H9 (cell line): ENCODE data around the gene IL15RA. TPM values are rescaled to one million over a fixed set of nuclear protein-coding genes. Genes with fewer than 3 reads are reported as not detected.

ENCODE experiments used
- DNase-seq: peaks from one replicate; pipeline ENCODE4 v3.0.0-alpha.2; 2017
- H2AFZ ChIP-seq: one replicate; pipeline ENCODE4 v1.6.1; 2013; ENCODE audit warnings: mild to moderate bottlenecking, low read length, control low read depth, moderate library complexity
- H2AK5ac ChIP-seq: 2 replicates; pipeline ENCODE4 v1.6.1; 2013; ENCODE audit warnings: low read length, control low read depth, mixed read lengths; ENCODE audit not compliant: insufficient read length
- H2BK120ac ChIP-seq: one replicate; pipeline ENCODE4 v1.6.1; 2013; ENCODE audit warnings: low read depth, mild to moderate bottlenecking, low read length, control low read depth, inconsistent platforms; ENCODE audit not compliant: poor library complexity, severe bottlenecking
- H2BK12ac ChIP-seq: 2 replicates; pipeline ENCODE4 v1.6.1; 2013; ENCODE audit warnings: low read length, control low read depth, mixed read lengths, low read depth; ENCODE audit not compliant: insufficient read length
- H2BK15ac ChIP-seq: 2 replicates; pipeline ENCODE4 v1.6.1; 2013; ENCODE audit warnings: low read depth, low read length, control low read depth
- H2BK20ac ChIP-seq: one replicate; pipeline ENCODE4 v1.6.1; 2013; ENCODE audit warnings: low read depth, mild to moderate bottlenecking, low read length, control low read depth, inconsistent platforms; ENCODE audit not compliant: poor library complexity, severe bottlenecking
- H2BK5ac ChIP-seq: 2 replicates; pipeline ENCODE4 v1.6.1; 2013; ENCODE audit warnings: low read length, control low read depth, mixed read lengths; ENCODE audit not compliant: insufficient read length
- H3K14ac ChIP-seq: 2 replicates; pipeline ENCODE4 v1.6.1; 2013; ENCODE audit warnings: low read length, control low read depth; ENCODE audit not compliant: insufficient read depth
- H3K18ac ChIP-seq: 2 replicates; pipeline ENCODE4 v1.6.1; 2013; ENCODE audit warnings: low read depth, mild to moderate bottlenecking, mixed read lengths, low read length, control low read depth; ENCODE audit not compliant: insufficient read length
- H3K23ac ChIP-seq: 2 replicates; pipeline ENCODE4 v1.6.1; 2013; ENCODE audit warnings: low read length, control low read depth, mixed read lengths, low read depth; ENCODE audit not compliant: insufficient read length
- H3K23me2 ChIP-seq: 2 replicates; pipeline ENCODE4 v1.6.1; 2013; ENCODE audit warnings: low read depth, mild to moderate bottlenecking, mixed read lengths, low read length, control low read depth; ENCODE audit not compliant: insufficient read length, poor library complexity, severe bottlenecking
- H3K27ac ChIP-seq: 2 replicates; pipeline ENCODE4 v1.5.1; 2013; ENCODE audit warnings: low read length, control low read depth, mixed read lengths, low read depth; ENCODE audit not compliant: insufficient read length
- H3K27me3 ChIP-seq: 2 replicates; pipeline ENCODE4 v1.6.1; 2013; ENCODE audit warnings: low read length, control low read depth, inconsistent platforms; ENCODE audit not compliant: insufficient read depth
- H3K4ac ChIP-seq: 2 replicates; pipeline ENCODE4 v1.6.1; 2013; ENCODE audit warnings: low read depth, mild to moderate bottlenecking, control low read depth, inconsistent platforms, low read length, moderate library complexity
- H3K4me1 ChIP-seq: 2 replicates; pipeline ENCODE4 v1.6.1; 2013; ENCODE audit warnings: low read length, control low read depth, inconsistent platforms; ENCODE audit not compliant: insufficient read depth
- H3K4me2 ChIP-seq: 2 replicates; pipeline ENCODE4 v1.6.1; 2013; ENCODE audit warnings: low read length, control low read depth, mixed read lengths; ENCODE audit not compliant: insufficient read length, insufficient read depth
- H3K56ac ChIP-seq: 2 replicates; pipeline ENCODE4 v1.6.1; 2013; ENCODE audit warnings: low read depth, mild to moderate bottlenecking, mixed read lengths, low read length, control low read depth; ENCODE audit not compliant: insufficient read length
- H3K79me1 ChIP-seq: 2 replicates; pipeline ENCODE4 v1.6.1; 2013; ENCODE audit warnings: low read depth, mild to moderate bottlenecking, moderate library complexity, low read length, control low read depth, inconsistent platforms; ENCODE audit not compliant: insufficient read depth, poor library complexity, severe bottlenecking
- H3K79me2 ChIP-seq: 2 replicates; pipeline ENCODE4 v1.6.1; 2013; ENCODE audit warnings: low read length, control low read depth, inconsistent platforms; ENCODE audit not compliant: insufficient read depth
- H3K9ac ChIP-seq: 2 replicates; pipeline ENCODE4 v1.6.1; 2013; ENCODE audit warnings: low read length, control low read depth, mixed read lengths; ENCODE audit not compliant: insufficient read length; ENCODE audit errors: extremely low read depth
- H3K9me3 ChIP-seq: one replicate; pipeline ENCODE4 v1.6.1; 2013; ENCODE audit warnings: low read depth, low read length, inconsistent platforms; ENCODE audit not compliant: control insufficient read depth
- H3T11ph ChIP-seq: one replicate; pipeline ENCODE4 v1.6.1; 2013; ENCODE audit warnings: mild to moderate bottlenecking, low read length, control low read depth, inconsistent platforms
- H4K20me1 ChIP-seq: one replicate; pipeline ENCODE4 v1.6.1; 2013; ENCODE audit not compliant: control insufficient read depth, insufficient read length, insufficient read depth
- H4K5ac ChIP-seq: 2 replicates; pipeline ENCODE4 v1.6.1; 2013; ENCODE audit warnings: low read depth, mild to moderate bottlenecking, mixed read lengths, low read length, control low read depth; ENCODE audit not compliant: insufficient read length
- H4K8ac ChIP-seq: replicated peaks from 2 replicates; pipeline ENCODE4 v1.6.1; 2013; ENCODE audit warnings: low read length, control low read depth, mixed read lengths, low read depth; ENCODE audit not compliant: insufficient read length
- H4K91ac ChIP-seq: 2 replicates; pipeline ENCODE4 v1.6.1; 2013; ENCODE audit warnings: low read depth, mild to moderate bottlenecking, moderate library complexity, mixed read lengths, low read length, control low read depth; ENCODE audit not compliant: insufficient read length
- H3K27ac Mint-ChIP-seq, 3 experiments: 2 replicates in 2 of 3; 3 replicates in 1 of 3; pipeline ENCODE4 v1.8.0; 2020 to 2021; ENCODE audit warnings: mixed read lengths in 3 of 3, mild to moderate bottlenecking in 1 of 3, moderate library complexity in 1 of 3
- H3K27me3 Mint-ChIP-seq: 2 replicates; pipeline ENCODE4 v1.8.0; 2021; ENCODE audit warnings: low read depth, mild to moderate bottlenecking, moderate library complexity, mixed read lengths
- H3K36me3 Mint-ChIP-seq, 3 experiments: 2 replicates in 2 of 3; 3 replicates in 1 of 3; pipeline ENCODE4 v1.8.0; 2020 to 2021; ENCODE audit warnings: low read depth in 3 of 3, mixed read lengths in 3 of 3; ENCODE audit not compliant: insufficient read depth in 1 of 3
- H3K4me1 Mint-ChIP-seq, 2 experiments: 2 replicates each; pipeline ENCODE4 v1.8.0; 2020; ENCODE audit warnings: mixed read lengths in 2 of 2
- H3K4me3 Mint-ChIP-seq, 2 experiments: 2 replicates in 1 of 2; 3 replicates in 1 of 2; pipeline ENCODE4 v1.8.0; 2020 to 2021; ENCODE audit warnings: mild to moderate bottlenecking in 2 of 2, mixed read lengths in 2 of 2, moderate library complexity in 1 of 2
- H3K9me3 Mint-ChIP-seq, 2 experiments: 2 replicates in 1 of 2; 3 replicates in 1 of 2; pipeline ENCODE4 v1.8.0; 2020; ENCODE audit warnings: mild to moderate bottlenecking in 2 of 2, mixed read lengths in 2 of 2, moderate library complexity in 1 of 2
- WGBS: extraction: QIAGEN DNeasy Blood & Tissue Kit; methylation state at CpG from one replicate; pipeline ENCODE4 v1.1.7; 2013; ENCODE audit warnings: missing lambda C conversion rate, low lambda C conversion rate, mixed read lengths; ENCODE audit not compliant: insufficient read length; ENCODE audit errors: extremely low coverage; 5-methylcytosine and 5-hydroxymethylcytosine counted together
- total RNA-seq: library from RNA; stranded (reverse); gene quantifications from 2 replicates; pipeline ENCODE4 v1.2.1, GENCODE V29; 2021
- TF ChIP-seq, protein P1 (sequence below): fragments of 200-600 bp; sonication (generic); conservative IDR thresholded peaks from 3 replicates; pipeline ENCODE4 v1.8.0; 2021; ENCODE audit warnings: antibody characterized with exemption, mild to moderate bottlenecking

The IL15RA gene
- total RNA-seq, 1 experiment from 2014 or later = 0.31 TPM

GRCh38 chr10:5989756-5990155 is 12.4 kb upstream of the IL15RA start:
- Histone ChIP-seq H3K23ac (no peak overlapping the region), H3T11ph (no peak overlapping the region)
- H3K36me3 Mint-ChIP-seq = peaks cover 0 to 24% (median 5%) of the 10 kb centered on the region in 3 experiments; a peak in 4 of 7 replicates

More at GRCh38 chr10:5989756-5990155, 12.4 kb upstream of the IL15RA start:
- no peak overlapping the region for H3K27ac Mint-ChIP-seq
- no peaks in the 10 kb centered on the region for H3K4me1 Mint-ChIP-seq
- Histone ChIP-seq H2BK5ac (no peak overlapping the region), H2AFZ (no peak overlapping the region), H4K91ac (no peak overlapping the region), H4K5ac (no peak overlapping the region), H3K79me2 (no peaks in the 10 kb centered on the region), H3K4me1 (no peaks in the 10 kb centered on the region), H3K18ac (no peak overlapping the region), H2BK20ac (no peak overlapping the region), H3K4me2 (no peak overlapping the region), H3K27ac (no peak overlapping the region), H3K4ac (no peak overlapping the region), H2BK120ac (no peak overlapping the region), H2BK12ac (no peak overlapping the region), H3K27me3 (no peaks in the 10 kb centered on the region), H3K9me3 (no peaks in the 10 kb centered on the region), H3K14ac (no peak overlapping the region), H3K56ac (no peak overlapping the region), H3K79me1 (no peaks in the 10 kb centered on the region), H4K8ac (no peak overlapping the region), H4K20me1 (no peaks in the 10 kb centered on the region), H2BK15ac (no peak overlapping the region), H2AK5ac (no peak overlapping the region), H3K9ac (no peak overlapping the region), H3K23me2 (no peaks in the 10 kb centered on the region)
- DNase-seq = no peak
- no peak overlapping the region for H3K4me3 Mint-ChIP-seq
- TF ChIP-seq, protein P1, sequence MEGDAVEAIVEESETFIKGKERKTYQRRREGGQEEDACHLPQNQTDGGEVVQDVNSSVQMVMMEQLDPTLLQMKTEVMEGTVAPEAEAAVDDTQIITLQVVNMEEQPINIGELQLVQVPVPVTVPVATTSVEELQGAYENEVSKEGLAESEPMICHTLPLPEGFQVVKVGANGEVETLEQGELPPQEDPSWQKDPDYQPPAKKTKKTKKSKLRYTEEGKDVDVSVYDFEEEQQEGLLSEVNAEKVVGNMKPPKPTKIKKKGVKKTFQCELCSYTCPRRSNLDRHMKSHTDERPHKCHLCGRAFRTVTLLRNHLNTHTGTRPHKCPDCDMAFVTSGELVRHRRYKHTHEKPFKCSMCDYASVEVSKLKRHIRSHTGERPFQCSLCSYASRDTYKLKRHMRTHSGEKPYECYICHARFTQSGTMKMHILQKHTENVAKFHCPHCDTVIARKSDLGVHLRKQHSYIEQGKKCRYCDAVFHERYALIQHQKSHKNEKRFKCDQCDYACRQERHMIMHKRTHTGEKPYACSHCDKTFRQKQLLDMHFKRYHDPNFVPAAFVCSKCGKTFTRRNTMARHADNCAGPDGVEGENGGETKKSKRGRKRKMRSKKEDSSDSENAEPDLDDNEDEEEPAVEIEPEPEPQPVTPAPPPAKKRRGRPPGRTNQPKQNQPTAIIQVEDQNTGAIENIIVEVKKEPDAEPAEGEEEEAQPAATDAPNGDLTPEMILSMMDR = no peak
- H3K9me3 Mint-ChIP-seq = peaks cover 24 to 35% of the 10 kb centered on the region in 2 experiments
- H3K27me3 Mint-ChIP-seq = peaks cover 2% of the 10 kb centered on the region
- no CpG with 5 or more reads among the region's 2 CpGs for WGBS
